LHCN-M2 (cell line): ENCODE results near the gene SLCO4A1. TPM values are rescaled to one million over a fixed set of nuclear protein-coding genes. Genes with fewer than 3 reads are reported as not detected.
"Not testable (repeated sequence)": the region's sequence is repeated elsewhere in the genome, so short reads cannot be mapped to it uniquely, and the experiment has no call there.

Experiments used
- DNase-seq: peaks from one replicate; pipeline ENCODE4 v3.0.0-alpha.2; 2012; ENCODE audit warnings: low read depth
- total RNA-seq: library from RNA; depleted of rRNA; stranded (reverse); fragments of >200 nt; gene quantifications from 2 replicates; pipeline ENCODE4 v1.2.3, GENCODE V29; 2014

The SLCO4A1 gene
- total RNA-seq, 1 experiment from 2014 or later, result 0.17 TPM

- DNase-seq, result not testable (repeated sequence)
These were observed 41.5 kb downstream of the SLCO4A1 start for GRCh38 chr20:62683660-62684322.

- no peak for DNase-seq
These were observed 42.7 kb downstream of the SLCO4A1 start for GRCh38 chr20:62684981-62685380.

- no peak for DNase-seq
These were observed 43.7 kb downstream of the SLCO4A1 start for GRCh38 chr20:62685781-62686555.

GRCh38 chr20:62686869-62687830 is 44.8 kb downstream of the SLCO4A1 start:
- no peak for DNase-seq

GRCh38 chr20:62688083-62688482 is 45.8 kb downstream of the SLCO4A1 start:
- DNase-seq, result no peak

GRCh38 chr20:62688855-62689460 is 46.7 kb downstream of the SLCO4A1 start:
- DNase-seq, result peak; percentile 31

- DNase-seq, result no peak
These were observed 47.6 kb downstream of the SLCO4A1 start for GRCh38 chr20:62689861-62690260.

- DNase-seq, result no peak
These were observed 48.0 kb downstream of the SLCO4A1 start for GRCh38 chr20:62690261-62690820.

- no peak for DNase-seq
These were observed 49.2 kb downstream of the SLCO4A1 start for GRCh38 chr20:62691487-62691886.

- DNase-seq, result no peak
These were observed 49.9 kb downstream of the SLCO4A1 start for GRCh38 chr20:62692176-62692575.

GRCh38 chr20:62692801-62693523 is 50.7 kb downstream of the SLCO4A1 start:
- no peak for DNase-seq

GRCh38 chr20:62693524-62693922 is 51.2 kb downstream of the SLCO4A1 start:
- DNase-seq, result no peak

- no peak for DNase-seq
These were observed 51.8 kb downstream of the SLCO4A1 start for GRCh38 chr20:62694106-62694505.

- no peak for DNase-seq
These were observed 52.6 kb downstream of the SLCO4A1 start for GRCh38 chr20:62694868-62695267.

- no peak for DNase-seq
These were observed 53.4 kb downstream of the SLCO4A1 start for GRCh38 chr20:62695448-62696414.

- no peak for DNase-seq
These were observed 54.2 kb downstream of the SLCO4A1 start for GRCh38 chr20:62696434-62696957.

- no peak for DNase-seq
These were observed 54.7 kb downstream of the SLCO4A1 start for GRCh38 chr20:62696989-62697388.

- no peak for DNase-seq
These were observed 55.2 kb downstream of the SLCO4A1 start for GRCh38 chr20:62697468-62697912.

- no peak for DNase-seq
These were observed 55.9 kb downstream of the SLCO4A1 start for GRCh38 chr20:62698231-62698630.
